GM23338 (cell line): ENCODE results near the gene GADD45GIP1. TPM values are rescaled to one million over a fixed set of nuclear protein-coding genes. Genes with fewer than 3 reads are reported as not detected.

Experiments
- ATAC-seq: fragments of 200-7000 bp; cut with Tn5 transposase; 3 replicates; pipeline ENCODE4 v1.9.1; 2020
- DNase-seq: peaks from one replicate; pipeline ENCODE4 v3.0.0-alpha.2; 2015; ENCODE audit warnings: low spot score
- H2AFZ ChIP-seq: fragments of 200-600 bp; sonication (generic); 2 replicates; pipeline ENCODE4 v1.8.0; 2016; ENCODE audit warnings: antibody characterized with exemption, mild to moderate bottlenecking, moderate library complexity
- H3F3A ChIP-seq: fragments of 200-600 bp; sonication (generic); replicated peaks from 2 replicates; pipeline ENCODE4 v1.8.0; 2017; ENCODE audit warnings: antibody characterized with exemption, mixed run types, low read depth
- H3K27ac ChIP-seq: fragments of 200-600 bp; sonication (generic); 2 replicates; pipeline ENCODE4 v1.6.1; 2016; ENCODE audit warnings: low read depth
- H3K27me3 ChIP-seq: fragments of 200-600 bp; sonication (generic); 2 replicates; pipeline ENCODE4 v1.8.0; 2016; ENCODE audit warnings: mild to moderate bottlenecking, mixed run types, moderate library complexity; ENCODE audit not compliant: insufficient read depth
- H3K36me3 ChIP-seq: fragments of 200-600 bp; sonication (generic); 2 replicates; pipeline ENCODE4 v1.8.0; 2016; ENCODE audit warnings: mild to moderate bottlenecking; ENCODE audit not compliant: insufficient read depth
- H3K4me1 ChIP-seq: fragments of 200-600 bp; sonication (generic); 2 replicates; pipeline ENCODE4 v1.8.0; 2016; ENCODE audit warnings: mild to moderate bottlenecking, moderate library complexity; ENCODE audit not compliant: insufficient read depth
- H3K4me2 ChIP-seq: fragments of 200-600 bp; sonication (generic); 2 replicates; pipeline ENCODE4 v1.7.1; 2017; ENCODE audit warnings: mixed run types
- H3K4me3 ChIP-seq: fragments of 200-600 bp; sonication (generic); 2 replicates; pipeline ENCODE4 v1.6.1; 2016; ENCODE audit warnings: mixed run types
- H3K79me2 ChIP-seq: fragments of 200-600 bp; sonication (generic); replicated peaks from 2 replicates; pipeline ENCODE4 v1.8.0; 2017; ENCODE audit warnings: mild to moderate bottlenecking; ENCODE audit not compliant: insufficient read depth
- H3K9me2 ChIP-seq: fragments of 200-600 bp; sonication (generic); 2 replicates; pipeline ENCODE4 v1.8.0; 2017; ENCODE audit not compliant: insufficient read depth
- H4K20me1 ChIP-seq: fragments of 200-600 bp; sonication (generic); replicated peaks from 2 replicates; pipeline ENCODE4 v1.8.0; 2017; ENCODE audit warnings: mild to moderate bottlenecking; ENCODE audit not compliant: insufficient read depth
- H3K27ac Mint-ChIP-seq: 2 replicates; pipeline ENCODE4 v1.8.0; 2020; ENCODE audit warnings: inconsistent platforms, mild to moderate bottlenecking, moderate library complexity, mixed read lengths
- H3K27me3 Mint-ChIP-seq: 3 replicates; pipeline ENCODE4 v1.8.0; 2022; ENCODE audit warnings: low read depth, mild to moderate bottlenecking, moderate library complexity, mixed read lengths, inconsistent platforms; ENCODE audit not compliant: insufficient read depth, poor library complexity
- H3K36me3 Mint-ChIP-seq: 3 replicates; pipeline ENCODE4 v1.8.0; 2021; ENCODE audit warnings: low read depth, mild to moderate bottlenecking, inconsistent platforms, moderate library complexity, mixed read lengths
- H3K4me1 Mint-ChIP-seq: 3 replicates; pipeline ENCODE4 v1.8.0; 2020; ENCODE audit warnings: mild to moderate bottlenecking, inconsistent platforms, mixed read lengths
- H3K4me3 Mint-ChIP-seq: 3 replicates; pipeline ENCODE4 v1.8.0; 2021; ENCODE audit warnings: moderate library complexity, mild to moderate bottlenecking, inconsistent platforms, mixed read lengths
- H3K9me3 Mint-ChIP-seq: 3 replicates; pipeline ENCODE4 v1.8.0; 2020; ENCODE audit warnings: moderate library complexity, mild to moderate bottlenecking, inconsistent platforms, mixed read lengths
- EZH2 ChIP-seq: fragments of 200-600 bp; sonication (generic); IDR thresholded peaks from one replicate; pipeline ENCODE4 v1.8.0; 2017; ENCODE audit warnings: antibody characterized with exemption, mild to moderate bottlenecking, low read depth; ENCODE audit not compliant: unreplicated experiment
- EZH2phosphoT487 ChIP-seq: fragments of 200-600 bp; sonication (generic); IDR thresholded peaks from one replicate; pipeline ENCODE4 v1.8.1; 2018; ENCODE audit warnings: antibody characterized with exemption; ENCODE audit not compliant: unreplicated experiment
- STAT1 ChIP-seq: IDR thresholded peaks from one replicate; pipeline ENCODE4 v1.6.1; 2016; ENCODE audit warnings: antibody characterized with exemption; ENCODE audit not compliant: unreplicated experiment
- ZNF114 ChIP-seq: fragments of 250-450 bp; sonication (Bioruptor Pico); IDR thresholded peaks from 2 replicates; pipeline ENCODE4 v1.5.0; 2020; ENCODE audit warnings: mild to moderate bottlenecking, moderate library complexity
- polyA plus RNA-seq: library from polyadenylated mRNA; unstranded; fragments of >200 nt; fragmentation: Nextera tagmentation; extraction: Ambion mirVana; gene quantifications from 2 replicates; pipeline ENCODE4 v1.2.1, GENCODE V29; 2016
- total RNA-seq: library from RNA; depleted of rRNA; stranded (reverse); fragments of >200 nt; shearing (Covaris generic); gene quantifications from 2 replicates; pipeline ENCODE4 v1.2.3, GENCODE V29; 2014
- TF ChIP-seq, protein P1 (sequence below): IDR thresholded peaks from one replicate; pipeline ENCODE4 v1.6.1; 2018; ENCODE audit warnings: antibody characterized with exemption; ENCODE audit not compliant: unreplicated experiment
- TF ChIP-seq, protein P2 (sequence below), 2 experiments: fragments of 200-600 bp in 1 of 2; sonication (generic) in 1 of 2; conservative IDR thresholded peaks; 2 replicates each; pipeline versions ENCODE4 v1.5.1 to v1.6.1; 2016 to 2017; ENCODE audit warnings: antibody characterized with exemption in 2 of 2, low read depth in 2 of 2, mild to moderate bottlenecking in 2 of 2, moderate library complexity in 1 of 2
- TF ChIP-seq, protein P3 (sequence below): IDR thresholded peaks from 2 replicates; pipeline ENCODE4 v1.6.1; 2016; ENCODE audit warnings: antibody characterized with exemption

The GADD45GIP1 gene
- total and polyA plus RNA-seq, 2 experiments from 2014 or later: 63.9 to 255 TPM

DNA sequence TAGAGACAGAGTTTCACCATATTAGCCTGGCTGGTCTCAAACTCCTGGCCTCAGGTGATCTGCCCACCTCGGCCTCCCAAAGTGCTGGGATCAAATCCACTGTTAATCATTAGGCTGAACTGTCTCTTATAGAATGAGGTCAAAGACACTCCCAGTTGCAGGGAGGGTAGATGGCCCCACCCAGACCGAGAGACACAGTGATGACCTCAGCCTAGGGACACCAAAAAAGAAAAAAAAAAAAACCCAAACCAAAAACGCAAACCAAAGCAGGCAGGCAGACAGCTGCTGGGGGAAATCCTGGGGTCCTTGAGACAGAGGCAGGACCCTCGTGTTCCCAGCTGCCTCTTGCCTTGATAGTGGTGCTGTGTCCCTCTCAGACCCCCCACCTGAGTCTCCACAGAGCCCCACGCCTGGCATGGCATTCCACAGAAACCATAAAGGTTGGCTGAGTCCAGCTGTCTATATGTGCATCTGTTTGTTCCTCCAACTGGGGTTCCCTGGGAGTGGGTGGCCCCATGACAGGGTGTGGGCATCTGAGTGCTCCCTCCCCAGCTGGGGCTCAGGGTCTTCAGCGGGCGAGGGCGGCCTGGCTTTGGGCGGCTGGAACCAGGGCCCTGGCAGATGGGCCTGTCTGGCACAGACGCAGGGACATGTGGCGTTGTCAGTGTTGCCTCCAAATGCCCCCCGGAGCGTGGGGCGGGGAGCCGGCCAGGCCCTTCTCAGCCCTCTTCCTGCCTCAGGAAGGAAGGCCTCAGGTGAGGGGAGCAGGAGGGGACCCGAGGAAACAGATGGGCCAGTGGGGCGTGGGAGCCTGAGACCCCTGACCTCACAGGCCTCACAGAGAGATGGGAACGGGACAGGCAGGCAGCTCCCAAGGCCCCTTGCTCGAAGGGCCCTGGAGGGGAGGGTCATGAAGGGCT, 17.5 kb upstream of the GADD45GIP1 start (continued):
- TF ChIP-seq, protein P1, sequence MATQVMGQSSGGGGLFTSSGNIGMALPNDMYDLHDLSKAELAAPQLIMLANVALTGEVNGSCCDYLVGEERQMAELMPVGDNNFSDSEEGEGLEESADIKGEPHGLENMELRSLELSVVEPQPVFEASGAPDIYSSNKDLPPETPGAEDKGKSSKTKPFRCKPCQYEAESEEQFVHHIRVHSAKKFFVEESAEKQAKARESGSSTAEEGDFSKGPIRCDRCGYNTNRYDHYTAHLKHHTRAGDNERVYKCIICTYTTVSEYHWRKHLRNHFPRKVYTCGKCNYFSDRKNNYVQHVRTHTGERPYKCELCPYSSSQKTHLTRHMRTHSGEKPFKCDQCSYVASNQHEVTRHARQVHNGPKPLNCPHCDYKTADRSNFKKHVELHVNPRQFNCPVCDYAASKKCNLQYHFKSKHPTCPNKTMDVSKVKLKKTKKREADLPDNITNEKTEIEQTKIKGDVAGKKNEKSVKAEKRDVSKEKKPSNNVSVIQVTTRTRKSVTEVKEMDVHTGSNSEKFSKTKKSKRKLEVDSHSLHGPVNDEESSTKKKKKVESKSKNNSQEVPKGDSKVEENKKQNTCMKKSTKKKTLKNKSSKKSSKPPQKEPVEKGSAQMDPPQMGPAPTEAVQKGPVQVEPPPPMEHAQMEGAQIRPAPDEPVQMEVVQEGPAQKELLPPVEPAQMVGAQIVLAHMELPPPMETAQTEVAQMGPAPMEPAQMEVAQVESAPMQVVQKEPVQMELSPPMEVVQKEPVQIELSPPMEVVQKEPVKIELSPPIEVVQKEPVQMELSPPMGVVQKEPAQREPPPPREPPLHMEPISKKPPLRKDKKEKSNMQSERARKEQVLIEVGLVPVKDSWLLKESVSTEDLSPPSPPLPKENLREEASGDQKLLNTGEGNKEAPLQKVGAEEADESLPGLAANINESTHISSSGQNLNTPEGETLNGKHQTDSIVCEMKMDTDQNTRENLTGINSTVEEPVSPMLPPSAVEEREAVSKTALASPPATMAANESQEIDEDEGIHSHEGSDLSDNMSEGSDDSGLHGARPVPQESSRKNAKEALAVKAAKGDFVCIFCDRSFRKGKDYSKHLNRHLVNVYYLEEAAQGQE: no peak
- TF ChIP-seq STAT1: no peak
- TF ChIP-seq, protein P2, sequence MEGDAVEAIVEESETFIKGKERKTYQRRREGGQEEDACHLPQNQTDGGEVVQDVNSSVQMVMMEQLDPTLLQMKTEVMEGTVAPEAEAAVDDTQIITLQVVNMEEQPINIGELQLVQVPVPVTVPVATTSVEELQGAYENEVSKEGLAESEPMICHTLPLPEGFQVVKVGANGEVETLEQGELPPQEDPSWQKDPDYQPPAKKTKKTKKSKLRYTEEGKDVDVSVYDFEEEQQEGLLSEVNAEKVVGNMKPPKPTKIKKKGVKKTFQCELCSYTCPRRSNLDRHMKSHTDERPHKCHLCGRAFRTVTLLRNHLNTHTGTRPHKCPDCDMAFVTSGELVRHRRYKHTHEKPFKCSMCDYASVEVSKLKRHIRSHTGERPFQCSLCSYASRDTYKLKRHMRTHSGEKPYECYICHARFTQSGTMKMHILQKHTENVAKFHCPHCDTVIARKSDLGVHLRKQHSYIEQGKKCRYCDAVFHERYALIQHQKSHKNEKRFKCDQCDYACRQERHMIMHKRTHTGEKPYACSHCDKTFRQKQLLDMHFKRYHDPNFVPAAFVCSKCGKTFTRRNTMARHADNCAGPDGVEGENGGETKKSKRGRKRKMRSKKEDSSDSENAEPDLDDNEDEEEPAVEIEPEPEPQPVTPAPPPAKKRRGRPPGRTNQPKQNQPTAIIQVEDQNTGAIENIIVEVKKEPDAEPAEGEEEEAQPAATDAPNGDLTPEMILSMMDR (conservative IDR thresholded peaks at IDR 0.05; ENCODE audit: low read depth in 2 of 2): no peak

DNA sequence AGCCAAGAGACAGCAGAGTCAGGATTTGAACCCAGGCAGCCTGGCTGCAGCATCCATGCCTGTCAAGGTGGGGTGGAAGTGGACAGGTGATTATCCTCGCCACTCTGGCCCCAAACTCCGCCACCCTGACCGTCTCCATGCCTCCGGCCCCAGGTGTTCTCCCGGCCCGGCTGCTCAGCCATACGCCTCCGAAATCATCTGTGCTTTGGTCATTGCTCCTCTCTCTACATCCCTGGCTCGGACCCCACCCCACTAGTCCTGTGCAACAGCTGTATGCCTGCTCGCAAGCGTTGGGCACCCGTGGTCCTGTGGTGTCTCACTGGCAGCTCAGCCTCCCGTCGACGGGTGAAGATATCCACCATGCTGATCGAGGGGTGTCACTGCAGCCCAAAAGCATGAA, 16.2 kb upstream of the GADD45GIP1 start:
- peaks cover 6% of the 10 kb centered on the region for H3K27me3 Mint-ChIP-seq
- Histone ChIP-seq H3F3A (no peaks in the 10 kb centered on the region), H3K4me1 (no peaks in the 10 kb centered on the region), H3K36me3 (no peaks in the 10 kb centered on the region), H3K9me2 (no peaks in the 10 kb centered on the region), H3K27me3 (no peaks in the 10 kb centered on the region), H4K20me1 (no peaks in the 10 kb centered on the region), H3K79me2 (no peaks in the 10 kb centered on the region), H2AFZ (no peak overlapping the region), H3K27ac (no peak overlapping the region), H3K4me3 (no peak overlapping the region), H3K4me2 (no peak overlapping the region)
- DNase-seq: no peak
- no peaks in the 10 kb centered on the region for H3K9me3 Mint-ChIP-seq
- no peaks in the 10 kb centered on the region for H3K4me1 Mint-ChIP-seq
- H3K27ac Mint-ChIP-seq: no peak overlapping the region
- no peaks in the 10 kb centered on the region for H3K36me3 Mint-ChIP-seq
- ATAC-seq: no peak
- TF ChIP-seq EZH2phosphoT487: no peak
- TF ChIP-seq, protein P1: no peak
- TF ChIP-seq EZH2: no peak
- TF ChIP-seq, protein P3, sequence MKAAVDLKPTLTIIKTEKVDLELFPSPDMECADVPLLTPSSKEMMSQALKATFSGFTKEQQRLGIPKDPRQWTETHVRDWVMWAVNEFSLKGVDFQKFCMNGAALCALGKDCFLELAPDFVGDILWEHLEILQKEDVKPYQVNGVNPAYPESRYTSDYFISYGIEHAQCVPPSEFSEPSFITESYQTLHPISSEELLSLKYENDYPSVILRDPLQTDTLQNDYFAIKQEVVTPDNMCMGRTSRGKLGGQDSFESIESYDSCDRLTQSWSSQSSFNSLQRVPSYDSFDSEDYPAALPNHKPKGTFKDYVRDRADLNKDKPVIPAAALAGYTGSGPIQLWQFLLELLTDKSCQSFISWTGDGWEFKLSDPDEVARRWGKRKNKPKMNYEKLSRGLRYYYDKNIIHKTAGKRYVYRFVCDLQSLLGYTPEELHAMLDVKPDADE: no peak
- no peak for TF ChIP-seq ZNF114
- H3K4me3 Mint-ChIP-seq: no peak overlapping the region
